Measurements from ENCODE around the gene HCN4. TPM values are rescaled to one million over a fixed set of nuclear protein-coding genes. Genes with fewer than 3 reads are reported as not detected.

HCN4 gene
- total and polyA plus RNA-seq, 2 experiments from 2014 or later: 0.27 to 0.40 TPM

GRCh38 chr15:73385205-73385604 is 16.4 kb upstream of the HCN4 start:
- H3K27me3 ChIP-seq: no peaks in the 10 kb centered on the region
- WGBS (ENCODE audit: low lambda C conversion rate, missing lambda C conversion rate): 93% methylated on average over 9 of the region's 9 CpGs

GRCh38 chr15:73383310-73384189 is 14.8 kb upstream of the HCN4 start:
- Histone ChIP-seq H3K4me3 (no peak overlapping the region), H3K27ac (no peak overlapping the region), H3K27me3 (no peaks in the 10 kb centered on the region), H3K4me1 (ENCODE audit: insufficient read depth) (peaks cover 7% of the 10 kb centered on the region), H3K9me3 (ENCODE audit: low read depth) (no peaks in the 10 kb centered on the region), H3K79me2 (no peaks in the 10 kb centered on the region), H3K4me2 (no peak overlapping the region), H2AFZ (no peak overlapping the region), H3K36me3 (replicated peaks; ENCODE audit: insufficient read depth, low read depth) (no peaks in the 10 kb centered on the region), H4K20me1 (ENCODE audit: insufficient read depth, poor library complexity, severe bottlenecking) (no peaks in the 10 kb centered on the region), H3K9me2 (replicated peaks; ENCODE audit: insufficient read depth) (no peaks in the 10 kb centered on the region)
- 82% methylated on average over 9 of the region's 9 CpGs for WGBS (ENCODE audit: low lambda C conversion rate, missing lambda C conversion rate)
- no peak for TF ChIP-seq CTCF (IDR thresholded peaks at IDR 0.05; ENCODE audit: poor library complexity)
- no peak for TF ChIP-seq EZH2phosphoT487 (IDR thresholded peaks at IDR 0.05; ENCODE audit: low read depth, severe bottlenecking, unreplicated experiment)
- TF ChIP-seq EZH2 (IDR thresholded peaks at IDR 0.05; ENCODE audit: borderline replicate concordance): no peak
- DNase-seq (ENCODE audit: low spot score): no peak

More at GRCh38 chr15:73385205-73385604, 16.4 kb upstream of the HCN4 start:
- no peak overlapping the region for H3K27ac ChIP-seq
- no peak overlapping the region for H2AFZ ChIP-seq
- H3K9me2 ChIP-seq (replicated peaks; ENCODE audit: insufficient read depth): no peaks in the 10 kb centered on the region
- no peak overlapping the region for H3K4me2 ChIP-seq
- H3K79me2 ChIP-seq: no peaks in the 10 kb centered on the region
- H3K36me3 ChIP-seq (replicated peaks; ENCODE audit: insufficient read depth, low read depth): no peaks in the 10 kb centered on the region
- H3K9me3 ChIP-seq (ENCODE audit: low read depth): no peaks in the 10 kb centered on the region
- no peaks in the 10 kb centered on the region for H4K20me1 ChIP-seq (ENCODE audit: insufficient read depth, poor library complexity, severe bottlenecking)
- peaks cover 11% of the 10 kb centered on the region for H3K4me1 ChIP-seq (ENCODE audit: insufficient read depth)
- no peak overlapping the region for H3K4me3 ChIP-seq
- TF ChIP-seq CTCF (IDR thresholded peaks at IDR 0.05; ENCODE audit: poor library complexity) (no peak), EZH2phosphoT487 (IDR thresholded peaks at IDR 0.05; ENCODE audit: low read depth, severe bottlenecking, unreplicated experiment) (no peak), EZH2 (IDR thresholded peaks at IDR 0.05; ENCODE audit: borderline replicate concordance) (no peak)
- DNase-seq (ENCODE audit: low spot score): no peak

GRCh38 chr15:73382115-73382514 is 13.4 kb upstream of the HCN4 start:
- Histone ChIP-seq H3K9me2 (replicated peaks; ENCODE audit: insufficient read depth) (no peaks in the 10 kb centered on the region), H3K9me3 (ENCODE audit: low read depth) (no peaks in the 10 kb centered on the region), H3K4me1 (ENCODE audit: insufficient read depth) (no peaks in the 10 kb centered on the region), H2AFZ (no peak overlapping the region), H3K27me3 (no peaks in the 10 kb centered on the region), H3K4me2 (no peak overlapping the region), H3K36me3 (replicated peaks; ENCODE audit: insufficient read depth, low read depth) (no peaks in the 10 kb centered on the region), H4K20me1 (ENCODE audit: insufficient read depth, poor library complexity, severe bottlenecking) (no peaks in the 10 kb centered on the region), H3K79me2 (no peaks in the 10 kb centered on the region), H3K27ac (no peak overlapping the region), H3K4me3 (no peak overlapping the region)
- 94% methylated on average over 7 of the region's 7 CpGs for WGBS (ENCODE audit: low lambda C conversion rate, missing lambda C conversion rate)
- no peak for DNase-seq (ENCODE audit: low spot score)
- TF ChIP-seq CTCF (IDR thresholded peaks at IDR 0.05; ENCODE audit: poor library complexity) (no peak), EZH2phosphoT487 (IDR thresholded peaks at IDR 0.05; ENCODE audit: low read depth, severe bottlenecking, unreplicated experiment) (no peak), EZH2 (IDR thresholded peaks at IDR 0.05; ENCODE audit: borderline replicate concordance) (no peak)
